ENCODE measurements around the gene CHIA.
A peak's percentile ranks its signal among the peaks of the same experiment; 100 is the strongest.

DNA sequence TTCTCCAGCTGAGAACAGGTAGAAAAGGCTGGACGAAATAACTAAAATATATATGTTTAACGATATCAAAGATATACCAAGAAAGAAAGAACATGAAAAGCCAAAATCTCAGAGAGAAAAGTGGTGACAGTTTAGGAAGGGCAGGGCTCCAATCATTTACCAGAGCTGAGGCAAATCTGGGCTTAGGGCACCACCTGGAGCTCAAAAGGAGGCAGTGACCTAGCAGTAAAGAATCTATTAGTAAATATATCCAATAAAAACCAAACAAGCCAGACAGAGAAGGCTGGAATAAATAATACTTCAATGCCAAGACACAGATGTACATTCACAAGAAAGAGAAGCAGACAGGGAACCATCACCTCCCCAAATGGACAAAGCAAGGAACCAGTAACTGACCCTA is 43.5 kb downstream of the CHIA start:
- TF ChIP-seq POLR2A (IDR thresholded peaks at IDR 0.05), result no peak
- TF ChIP-seq, protein P1, sequence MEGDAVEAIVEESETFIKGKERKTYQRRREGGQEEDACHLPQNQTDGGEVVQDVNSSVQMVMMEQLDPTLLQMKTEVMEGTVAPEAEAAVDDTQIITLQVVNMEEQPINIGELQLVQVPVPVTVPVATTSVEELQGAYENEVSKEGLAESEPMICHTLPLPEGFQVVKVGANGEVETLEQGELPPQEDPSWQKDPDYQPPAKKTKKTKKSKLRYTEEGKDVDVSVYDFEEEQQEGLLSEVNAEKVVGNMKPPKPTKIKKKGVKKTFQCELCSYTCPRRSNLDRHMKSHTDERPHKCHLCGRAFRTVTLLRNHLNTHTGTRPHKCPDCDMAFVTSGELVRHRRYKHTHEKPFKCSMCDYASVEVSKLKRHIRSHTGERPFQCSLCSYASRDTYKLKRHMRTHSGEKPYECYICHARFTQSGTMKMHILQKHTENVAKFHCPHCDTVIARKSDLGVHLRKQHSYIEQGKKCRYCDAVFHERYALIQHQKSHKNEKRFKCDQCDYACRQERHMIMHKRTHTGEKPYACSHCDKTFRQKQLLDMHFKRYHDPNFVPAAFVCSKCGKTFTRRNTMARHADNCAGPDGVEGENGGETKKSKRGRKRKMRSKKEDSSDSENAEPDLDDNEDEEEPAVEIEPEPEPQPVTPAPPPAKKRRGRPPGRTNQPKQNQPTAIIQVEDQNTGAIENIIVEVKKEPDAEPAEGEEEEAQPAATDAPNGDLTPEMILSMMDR (IDR thresholded peaks at IDR 0.05), result peak in 6 of 7 experiments; percentile 15 to 51 (median 46)
